ENCODE results near the gene RUVBL1.

Gene RUVBL1

GRCh38 chr3:128081846-128082245 lies 41.8 kb downstream of the RUVBL1 start:
- DNase-seq = no peak

- DNase-seq = no peak
Measured at GRCh38 chr3:128081226-128081625, 42.4 kb downstream of the RUVBL1 start.

- DNase-seq = no peak
Measured at GRCh38 chr3:128080323-128081080, 43.1 kb downstream of the RUVBL1 start.

- no peak for DNase-seq
Measured at GRCh38 chr3:128079823-128080222, 43.8 kb downstream of the RUVBL1 start.

GRCh38 chr3:128078875-128079274 lies 44.7 kb downstream of the RUVBL1 start:
- DNase-seq = no peak

- DNase-seq = no peak
Measured at GRCh38 chr3:128078322-128078721, 45.3 kb downstream of the RUVBL1 start.

GRCh38 chr3:128077665-128078064 lies 45.9 kb downstream of the RUVBL1 start:
- no peak for DNase-seq

- no peak for DNase-seq
Measured at GRCh38 chr3:128077202-128077624, 46.4 kb downstream of the RUVBL1 start.

- DNase-seq = peak; percentile 9
Measured at GRCh38 chr3:128076483-128077201, 47.0 kb downstream of the RUVBL1 start.

- peak; percentile 84 for DNase-seq
Measured at GRCh38 chr3:128075522-128076482, 47.8 kb downstream of the RUVBL1 start.

- no peak for DNase-seq
Measured at GRCh38 chr3:128074851-128075521, 48.6 kb downstream of the RUVBL1 start.

GRCh38 chr3:128073807-128074206 lies 49.8 kb downstream of the RUVBL1 start:
- no peak for DNase-seq

- no peak for DNase-seq
Measured at GRCh38 chr3:128073185-128073725, 50.4 kb downstream of the RUVBL1 start.

- no peak for DNase-seq
Measured at GRCh38 chr3:128072454-128073184, 51.0 kb downstream of the RUVBL1 start.

- no peak for DNase-seq
Measured at GRCh38 chr3:128071771-128072453, 51.7 kb downstream of the RUVBL1 start.

- DNase-seq = no peak
Measured at GRCh38 chr3:128070898-128071591, 52.6 kb downstream of the RUVBL1 start.

- DNase-seq = no peak
Measured at GRCh38 chr3:128069271-128069670, 54.3 kb downstream of the RUVBL1 start.

GRCh38 chr3:128068156-128068620 lies 55.4 kb downstream of the RUVBL1 start:
- no peak for DNase-seq

- DNase-seq = no peak
Measured at GRCh38 chr3:128067489-128067888, 56.1 kb downstream of the RUVBL1 start.

GRCh38 chr3:128066676-128067075 lies 56.9 kb downstream of the RUVBL1 start:
- no peak for DNase-seq
